Testis (tissue), 3 donors: ENCODE data around the gene CCDC9B. TPM values are rescaled to one million over a fixed set of nuclear protein-coding genes. Genes with fewer than 3 reads are reported as not detected.
A peak's percentile ranks its signal among the peaks of the same experiment; 100 is the strongest.

ENCODE experiments used
- DNase-seq: peaks from one replicate; pipeline ENCODE4 v3.0.0-alpha.2; 2019
- H3K27ac ChIP-seq, 2 donors: fragments of 200-600 bp; sonication (generic); one replicate each; pipeline ENCODE4 v1.5.1; 2019
- H3K27me3 ChIP-seq: fragments of 200-600 bp; sonication (generic); one replicate; pipeline ENCODE4 v1.5.1; 2019
- H3K36me3 ChIP-seq: fragments of 200-600 bp; sonication (generic); one replicate; pipeline ENCODE4 v1.5.1; 2017; ENCODE audit warnings: low read depth; ENCODE audit errors: missing control alignments
- H3K4me1 ChIP-seq: fragments of 200-600 bp; sonication (generic); one replicate; pipeline ENCODE4 v1.5.1; 2019
- H3K4me3 ChIP-seq, 2 donors: fragments of 200-600 bp; sonication (generic); one replicate each; pipeline ENCODE4 v1.5.1; 2017 to 2019
- H3K9me3 ChIP-seq: fragments of 200-600 bp; sonication (generic); one replicate; pipeline ENCODE4 v1.5.1; 2017
- POLR2A ChIP-seq: fragments of 450-650 bp; IDR thresholded peaks from one replicate; pipeline ENCODE4 v1.6.1; 2017; ENCODE audit warnings: antibody characterized with exemption, mild to moderate bottlenecking, moderate library complexity
- WGBS, 2 donors: methylation state at CpG; one replicate each; pipeline ENCODE4 v1.1.5; 2018; 5-methylcytosine and 5-hydroxymethylcytosine counted together
- intact Hi-C: fragments of 100-400 bp; cut with DNase I; formaldehyde crosslinking; loops from one replicate; pipeline ENCODE4 v1.15.1; 2023; ENCODE audit warnings: low total_unique reads
- polyA plus RNA-seq: library from polyadenylated mRNA; stranded (reverse); fragments of 350-450 nt; fragmentation: Illumina TruSeq; extraction: RNeasy Lipid Tissue Mini Kit (QIAGEN cat#74804); gene quantifications from one replicate; pipeline ENCODE4 v1.2.3, GENCODE V29; 2014; ENCODE audit warnings: low read depth, low replicate concordance; ENCODE audit not compliant: insufficient read depth
- total RNA-seq, 2 donors: library from RNA; depleted of rRNA; stranded (reverse); fragments of >200 nt; gene quantifications; one replicate each; pipeline ENCODE4 v1.2.3, GENCODE V29; 2016
- TF ChIP-seq, protein P1 (sequence below), 3 experiments: fragments of 450-650 bp in 2 of 3; fragments of 200-600 bp in 1 of 3; sonication (generic) in 1 of 3; IDR thresholded peaks; one replicate each; pipeline ENCODE4 v1.5.1; 2016 to 2019; ENCODE audit warnings: antibody characterized with exemption in 3 of 3, mild to moderate bottlenecking in 2 of 3, moderate library complexity in 1 of 3

The CCDC9B gene
- total and polyA plus RNA-seq, 3 donors from 2014 or later = 20.4 to 38.9 (median 36.8) TPM

DNA sequence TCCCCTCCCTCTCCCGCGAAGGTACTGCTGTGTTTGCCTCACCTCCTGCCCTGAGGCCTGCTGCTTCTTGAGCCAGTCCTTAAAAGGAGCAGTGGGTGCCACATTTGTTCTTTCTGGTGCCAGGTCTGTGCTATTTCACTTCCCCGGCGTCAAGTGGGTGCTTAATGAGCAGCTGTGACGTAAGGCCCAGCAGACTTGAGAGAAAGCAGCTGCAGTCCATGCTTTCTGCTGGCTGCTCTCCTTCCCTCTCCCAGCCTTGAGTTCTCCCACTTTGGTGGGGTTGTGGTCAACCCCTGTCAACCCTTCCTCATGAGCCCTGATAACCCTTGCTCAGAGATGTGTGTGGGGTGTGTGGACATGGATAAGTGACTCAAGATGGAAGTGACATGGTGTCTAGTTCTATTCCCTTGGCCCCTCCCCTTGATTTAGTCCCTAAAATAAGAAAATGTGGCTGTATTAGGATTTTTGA is 10.3 kb downstream of the CCDC9B start:
- WGBS, 2 donors = 72 to 75% methylated on average over 5 of the region's 5 CpGs
- Histone ChIP-seq H3K4me1 (peaks cover 21% of the 10 kb centered on the region), H3K27ac (no peak overlapping the region), H3K9me3 (no peaks in the 10 kb centered on the region), H3K27me3 (no peaks in the 10 kb centered on the region), H3K4me3 (no peak overlapping the region), H3K36me3 (no peaks in the 10 kb centered on the region)
- DNase-seq = peak; percentile 47
- TF ChIP-seq, protein P1, sequence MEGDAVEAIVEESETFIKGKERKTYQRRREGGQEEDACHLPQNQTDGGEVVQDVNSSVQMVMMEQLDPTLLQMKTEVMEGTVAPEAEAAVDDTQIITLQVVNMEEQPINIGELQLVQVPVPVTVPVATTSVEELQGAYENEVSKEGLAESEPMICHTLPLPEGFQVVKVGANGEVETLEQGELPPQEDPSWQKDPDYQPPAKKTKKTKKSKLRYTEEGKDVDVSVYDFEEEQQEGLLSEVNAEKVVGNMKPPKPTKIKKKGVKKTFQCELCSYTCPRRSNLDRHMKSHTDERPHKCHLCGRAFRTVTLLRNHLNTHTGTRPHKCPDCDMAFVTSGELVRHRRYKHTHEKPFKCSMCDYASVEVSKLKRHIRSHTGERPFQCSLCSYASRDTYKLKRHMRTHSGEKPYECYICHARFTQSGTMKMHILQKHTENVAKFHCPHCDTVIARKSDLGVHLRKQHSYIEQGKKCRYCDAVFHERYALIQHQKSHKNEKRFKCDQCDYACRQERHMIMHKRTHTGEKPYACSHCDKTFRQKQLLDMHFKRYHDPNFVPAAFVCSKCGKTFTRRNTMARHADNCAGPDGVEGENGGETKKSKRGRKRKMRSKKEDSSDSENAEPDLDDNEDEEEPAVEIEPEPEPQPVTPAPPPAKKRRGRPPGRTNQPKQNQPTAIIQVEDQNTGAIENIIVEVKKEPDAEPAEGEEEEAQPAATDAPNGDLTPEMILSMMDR (IDR thresholded peaks at IDR 0.05) = no peak
- no peak for TF ChIP-seq POLR2A
- intact Hi-C loops = no loop called here

DNA sequence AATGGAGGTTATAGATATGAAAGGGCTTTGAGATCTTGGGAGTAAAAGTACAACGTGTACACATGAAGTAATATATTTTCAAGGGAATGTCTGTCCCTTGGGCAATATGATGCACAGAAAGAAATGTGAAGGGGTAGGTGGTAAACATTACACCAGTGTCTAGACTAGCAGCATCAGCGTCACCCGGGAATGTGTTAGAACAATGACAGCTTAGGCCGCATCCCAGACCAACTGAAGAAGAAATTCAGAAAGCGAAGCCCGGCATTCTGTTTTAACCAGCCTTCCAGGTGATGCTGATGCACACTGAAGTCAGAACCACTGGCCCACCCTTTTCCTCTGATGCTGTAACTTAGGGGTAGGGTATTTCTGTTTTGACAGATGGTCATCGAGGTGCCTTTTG is 10.9 kb downstream of the CCDC9B start:
- DNase-seq = no peak
- Histone ChIP-seq H3K4me3 (no peak overlapping the region), H3K27me3 (no peaks in the 10 kb centered on the region), H3K27ac (no peak overlapping the region), H3K4me1 (peaks cover 18% of the 10 kb centered on the region), H3K36me3 (no peaks in the 10 kb centered on the region), H3K9me3 (no peaks in the 10 kb centered on the region)
- TF ChIP-seq POLR2A = no peak
- TF ChIP-seq, protein P1 (IDR thresholded peaks at IDR 0.05) = no peak
- 78 to 88% methylated on average over 7 of the region's 7 CpGs for WGBS, 2 donors
- intact Hi-C loops = no loop called here

DNA sequence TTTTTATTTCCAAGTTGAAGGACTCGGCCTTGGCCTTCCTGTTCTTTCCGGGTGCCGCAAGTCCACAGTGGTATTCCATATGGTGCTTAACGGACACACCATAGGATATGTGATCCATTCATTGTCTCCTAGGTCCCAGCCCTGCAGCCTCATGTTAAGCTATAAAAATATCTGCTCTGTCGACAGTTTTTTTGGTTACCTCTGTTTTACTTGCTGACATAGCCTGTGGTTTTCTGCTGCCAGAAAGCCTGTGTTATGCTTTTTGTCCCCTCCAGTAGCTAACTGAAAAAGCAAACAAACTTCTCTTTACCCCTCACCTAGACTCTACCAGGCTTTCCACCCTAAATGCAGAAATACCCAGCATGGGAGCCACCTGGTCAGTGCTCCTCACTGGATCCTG is 12.0 kb downstream of the CCDC9B start:
- WGBS, 2 donors = 51 to 58% methylated on average over 5 of the region's 5 CpGs
- no peak for DNase-seq
- Histone ChIP-seq H3K4me3 (no peak overlapping the region), H3K27ac (no peak overlapping the region), H3K27me3 (no peaks in the 10 kb centered on the region), H3K36me3 (no peaks in the 10 kb centered on the region), H3K4me1 (peaks cover 16% of the 10 kb centered on the region), H3K9me3 (no peaks in the 10 kb centered on the region)
- intact Hi-C loops = no loop called here
- TF ChIP-seq, protein P1 (IDR thresholded peaks at IDR 0.05) = no peak
- no peak for TF ChIP-seq POLR2A

DNA sequence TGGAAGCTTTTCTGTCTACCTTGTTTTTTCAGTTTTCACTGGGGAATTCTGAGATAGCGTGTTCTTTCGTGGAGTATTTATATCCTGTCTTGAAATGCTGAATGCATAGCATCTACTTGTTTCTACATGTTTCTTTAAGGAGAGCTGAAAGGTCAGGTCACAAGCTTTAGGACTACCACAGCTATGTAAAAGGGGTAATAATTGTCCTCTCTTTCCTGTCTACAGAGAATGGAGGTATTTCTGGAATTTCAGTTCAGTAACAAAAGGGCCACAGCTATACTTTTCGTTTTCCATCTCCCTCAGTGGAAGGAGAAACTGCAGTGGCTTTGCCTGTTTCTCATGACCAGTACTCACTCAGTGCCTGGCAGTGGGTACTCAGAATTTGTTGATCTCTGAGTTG is 12.6 kb downstream of the CCDC9B start:
- TF ChIP-seq, protein P1 (IDR thresholded peaks at IDR 0.05) = no peak
- no peak for TF ChIP-seq POLR2A
- Histone ChIP-seq H3K36me3 (no peaks in the 10 kb centered on the region), H3K9me3 (no peaks in the 10 kb centered on the region), H3K27me3 (no peaks in the 10 kb centered on the region), H3K4me3 (no peak overlapping the region), H3K27ac (no peak overlapping the region), H3K4me1 (peaks cover 16% of the 10 kb centered on the region)
- no peak for DNase-seq
- 52 to 58% methylated on average over 3 of the region's 3 CpGs for WGBS, 2 donors
- intact Hi-C loops = no loop called here

DNA sequence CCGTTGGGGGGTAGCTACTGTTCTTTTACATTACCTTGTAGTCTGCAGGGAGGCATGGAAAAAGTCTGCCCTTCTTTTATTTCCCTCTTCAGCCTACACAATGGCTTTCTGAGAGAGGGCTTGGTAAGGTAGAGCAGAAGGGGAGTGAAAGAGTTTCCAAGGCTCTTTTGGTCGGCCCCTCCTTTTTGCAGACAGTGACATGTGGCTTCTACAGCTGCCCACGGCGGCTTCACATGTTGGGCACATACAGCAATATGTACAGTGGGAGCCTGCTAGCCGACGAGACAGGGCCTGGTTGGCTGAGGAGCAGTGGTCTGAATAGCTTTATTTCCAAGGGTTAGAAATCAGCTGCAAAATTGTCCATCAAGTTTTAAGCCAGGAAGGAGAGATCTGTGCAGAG is 13.3 kb downstream of the CCDC9B start:
- DNase-seq = no peak
- H3K4me3 ChIP-seq = no peak overlapping the region
- intact Hi-C loops = no loop called here
- H3K36me3 ChIP-seq = no peaks in the 10 kb centered on the region
- H3K4me1 ChIP-seq = peaks cover 16% of the 10 kb centered on the region
- no peaks in the 10 kb centered on the region for H3K9me3 ChIP-seq
- WGBS, 2 donors = 54 to 68% methylated on average over 6 of the region's 6 CpGs
- TF ChIP-seq POLR2A = no peak
- TF ChIP-seq, protein P1 (IDR thresholded peaks at IDR 0.05) = no peak
- no peaks in the 10 kb centered on the region for H3K27me3 ChIP-seq
- H3K27ac ChIP-seq = no peak overlapping the region
